SK-N-SH treated with all-trans-retinoic acid at 6 μM for 48 hours (cell line): ENCODE measurements around the gene SLAIN2.

Source experiments
- GLIS3 ChIP-seq: fragments of 250-450 bp; sonication (Bioruptor Pico); IDR thresholded peaks from 2 replicates; pipeline ENCODE4 v1.5.0; 2020; ENCODE audit warnings: mild to moderate bottlenecking, moderate library complexity
- ISL1 ChIP-seq: fragments of 250-450 bp; sonication (Bioruptor Pico); IDR thresholded peaks from 2 replicates; pipeline ENCODE4 v2.1.2; 2022; ENCODE audit warnings: mild to moderate bottlenecking, moderate library complexity
- TCF4 ChIP-seq: fragments of 250-450 bp; sonication (Bioruptor Pico); IDR thresholded peaks from 2 replicates; pipeline ENCODE4 v1.8.0; 2021; ENCODE audit warnings: mild to moderate bottlenecking, moderate library complexity, borderline replicate concordance
- ZNF565 ChIP-seq: fragments of 450-650 bp; formaldehyde crosslinking; conservative IDR thresholded peaks from 2 replicates; pipeline ENCODE4 v1.5.0; 2020; ENCODE audit warnings: low read depth, mild to moderate bottlenecking, moderate library complexity
- ZNF70 ChIP-seq: fragments of 450-650 bp; formaldehyde crosslinking; IDR thresholded peaks from 2 replicates; pipeline ENCODE4 v1.5.0; 2020; ENCODE audit warnings: mild to moderate bottlenecking, moderate library complexity

- no peak for TF ChIP-seq ZNF70
- TF ChIP-seq GLIS3 (CRISPR knock-in tag): no peak
- TF ChIP-seq ZNF565: no peak
- TF ChIP-seq ISL1 (CRISPR knock-in tag): no peak
- TF ChIP-seq TCF4 (CRISPR knock-in tag): no peak
Measured at GRCh38 chr4:48409203-48409602, 67.9 kb downstream of the SLAIN2 start.
